Neural cell (in vitro differentiated cells): ENCODE results near the gene OR10D3.

ENCODE experiments used
- EP300 ChIP-seq: fragments of 450-650 bp; conservative IDR thresholded peaks from 2 replicates; pipeline ENCODE4 v1.6.1; 2014; ENCODE audit warnings: antibody characterized with exemption, mild to moderate bottlenecking, moderate library complexity; ENCODE audit not compliant: poor library complexity, severe bottlenecking
- EZH2 ChIP-seq: fragments of 200-600, 300-800 bp; shearing (Covaris generic), sonication (generic); IDR thresholded peaks from 2 replicates; pipeline ENCODE4 v1.6.1; 2014; ENCODE audit warnings: antibody characterized with exemption, low read length, borderline replicate concordance, mild to moderate bottlenecking; ENCODE audit not compliant: insufficient read depth, poor library complexity, severe bottlenecking
- MXI1 ChIP-seq: fragments of 450-650 bp; conservative IDR thresholded peaks from 2 replicates; pipeline ENCODE4 v1.6.1; 2014; ENCODE audit warnings: antibody characterized with exemption, mild to moderate bottlenecking; ENCODE audit not compliant: poor library complexity, severe bottlenecking
- POLR2AphosphoS5 ChIP-seq: IDR thresholded peaks from 2 replicates; pipeline ENCODE4 v1.6.1; 2012
- RAD21 ChIP-seq: fragments of 450-650 bp; conservative IDR thresholded peaks from 2 replicates; pipeline ENCODE4 v1.6.1; 2014; ENCODE audit warnings: antibody characterized with exemption, mild to moderate bottlenecking, moderate library complexity
- SMC3 ChIP-seq: fragments of 450-650 bp; conservative IDR thresholded peaks from 2 replicates; pipeline ENCODE4 v1.6.1; 2014; ENCODE audit warnings: antibody characterized with exemption, mild to moderate bottlenecking, moderate library complexity; ENCODE audit not compliant: poor library complexity
- TAF1 ChIP-seq: IDR thresholded peaks from 2 replicates; pipeline ENCODE4 v1.6.1; 2012; ENCODE audit warnings: low read depth
- TF ChIP-seq, protein P1 (sequence below): fragments of 450-650 bp; IDR thresholded peaks from 2 replicates; pipeline ENCODE4 v1.5.1; 2014; ENCODE audit warnings: antibody characterized with exemption, mild to moderate bottlenecking, moderate library complexity; ENCODE audit not compliant: poor library complexity, severe bottlenecking
- TF ChIP-seq, protein P2 (sequence below): IDR thresholded peaks from 2 replicates; pipeline ENCODE4 v1.6.1; 2012; ENCODE audit warnings: borderline replicate concordance

DNA sequence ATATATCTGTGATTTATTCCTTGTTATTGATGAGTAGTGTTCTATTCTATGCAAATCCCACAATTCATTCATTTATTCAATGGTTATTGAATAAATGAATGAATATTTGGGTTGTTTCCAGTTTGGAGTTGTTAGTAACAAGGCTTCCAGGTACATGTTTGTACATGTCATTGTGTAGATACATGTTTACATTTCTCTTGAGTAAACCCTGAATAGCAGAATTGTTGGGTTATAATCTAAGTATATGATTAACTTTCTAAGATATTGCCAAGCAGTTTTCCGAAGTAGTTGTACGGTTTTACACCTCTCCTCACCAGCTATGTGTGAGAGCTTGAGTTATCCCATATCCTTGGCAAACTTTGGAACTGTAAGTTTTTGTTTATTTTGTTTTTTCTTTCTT, 39.3 kb downstream of the OR10D3 start:
- TF ChIP-seq, protein P1, sequence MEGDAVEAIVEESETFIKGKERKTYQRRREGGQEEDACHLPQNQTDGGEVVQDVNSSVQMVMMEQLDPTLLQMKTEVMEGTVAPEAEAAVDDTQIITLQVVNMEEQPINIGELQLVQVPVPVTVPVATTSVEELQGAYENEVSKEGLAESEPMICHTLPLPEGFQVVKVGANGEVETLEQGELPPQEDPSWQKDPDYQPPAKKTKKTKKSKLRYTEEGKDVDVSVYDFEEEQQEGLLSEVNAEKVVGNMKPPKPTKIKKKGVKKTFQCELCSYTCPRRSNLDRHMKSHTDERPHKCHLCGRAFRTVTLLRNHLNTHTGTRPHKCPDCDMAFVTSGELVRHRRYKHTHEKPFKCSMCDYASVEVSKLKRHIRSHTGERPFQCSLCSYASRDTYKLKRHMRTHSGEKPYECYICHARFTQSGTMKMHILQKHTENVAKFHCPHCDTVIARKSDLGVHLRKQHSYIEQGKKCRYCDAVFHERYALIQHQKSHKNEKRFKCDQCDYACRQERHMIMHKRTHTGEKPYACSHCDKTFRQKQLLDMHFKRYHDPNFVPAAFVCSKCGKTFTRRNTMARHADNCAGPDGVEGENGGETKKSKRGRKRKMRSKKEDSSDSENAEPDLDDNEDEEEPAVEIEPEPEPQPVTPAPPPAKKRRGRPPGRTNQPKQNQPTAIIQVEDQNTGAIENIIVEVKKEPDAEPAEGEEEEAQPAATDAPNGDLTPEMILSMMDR = no peak
- TF ChIP-seq EZH2 (no peak), EP300 (no peak), RAD21 (no peak), POLR2AphosphoS5 (no peak), MXI1 (no peak), SMC3 (no peak), TAF1 (no peak)
- TF ChIP-seq, protein P2, sequence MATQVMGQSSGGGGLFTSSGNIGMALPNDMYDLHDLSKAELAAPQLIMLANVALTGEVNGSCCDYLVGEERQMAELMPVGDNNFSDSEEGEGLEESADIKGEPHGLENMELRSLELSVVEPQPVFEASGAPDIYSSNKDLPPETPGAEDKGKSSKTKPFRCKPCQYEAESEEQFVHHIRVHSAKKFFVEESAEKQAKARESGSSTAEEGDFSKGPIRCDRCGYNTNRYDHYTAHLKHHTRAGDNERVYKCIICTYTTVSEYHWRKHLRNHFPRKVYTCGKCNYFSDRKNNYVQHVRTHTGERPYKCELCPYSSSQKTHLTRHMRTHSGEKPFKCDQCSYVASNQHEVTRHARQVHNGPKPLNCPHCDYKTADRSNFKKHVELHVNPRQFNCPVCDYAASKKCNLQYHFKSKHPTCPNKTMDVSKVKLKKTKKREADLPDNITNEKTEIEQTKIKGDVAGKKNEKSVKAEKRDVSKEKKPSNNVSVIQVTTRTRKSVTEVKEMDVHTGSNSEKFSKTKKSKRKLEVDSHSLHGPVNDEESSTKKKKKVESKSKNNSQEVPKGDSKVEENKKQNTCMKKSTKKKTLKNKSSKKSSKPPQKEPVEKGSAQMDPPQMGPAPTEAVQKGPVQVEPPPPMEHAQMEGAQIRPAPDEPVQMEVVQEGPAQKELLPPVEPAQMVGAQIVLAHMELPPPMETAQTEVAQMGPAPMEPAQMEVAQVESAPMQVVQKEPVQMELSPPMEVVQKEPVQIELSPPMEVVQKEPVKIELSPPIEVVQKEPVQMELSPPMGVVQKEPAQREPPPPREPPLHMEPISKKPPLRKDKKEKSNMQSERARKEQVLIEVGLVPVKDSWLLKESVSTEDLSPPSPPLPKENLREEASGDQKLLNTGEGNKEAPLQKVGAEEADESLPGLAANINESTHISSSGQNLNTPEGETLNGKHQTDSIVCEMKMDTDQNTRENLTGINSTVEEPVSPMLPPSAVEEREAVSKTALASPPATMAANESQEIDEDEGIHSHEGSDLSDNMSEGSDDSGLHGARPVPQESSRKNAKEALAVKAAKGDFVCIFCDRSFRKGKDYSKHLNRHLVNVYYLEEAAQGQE = no peak
